ENCODE results near the gene SLC46A2. TPM values are rescaled to one million over a fixed set of nuclear protein-coding genes. Genes with fewer than 3 reads are reported as not detected.
A peak's percentile ranks its signal among the peaks of the same experiment; 100 is the strongest.

Gene SLC46A2
- total and polyA plus RNA-seq, 2 donors (not counting 1 experiment from before 2014, with no cell fraction given): 0.18 TPM; not detected in 1

DNA sequence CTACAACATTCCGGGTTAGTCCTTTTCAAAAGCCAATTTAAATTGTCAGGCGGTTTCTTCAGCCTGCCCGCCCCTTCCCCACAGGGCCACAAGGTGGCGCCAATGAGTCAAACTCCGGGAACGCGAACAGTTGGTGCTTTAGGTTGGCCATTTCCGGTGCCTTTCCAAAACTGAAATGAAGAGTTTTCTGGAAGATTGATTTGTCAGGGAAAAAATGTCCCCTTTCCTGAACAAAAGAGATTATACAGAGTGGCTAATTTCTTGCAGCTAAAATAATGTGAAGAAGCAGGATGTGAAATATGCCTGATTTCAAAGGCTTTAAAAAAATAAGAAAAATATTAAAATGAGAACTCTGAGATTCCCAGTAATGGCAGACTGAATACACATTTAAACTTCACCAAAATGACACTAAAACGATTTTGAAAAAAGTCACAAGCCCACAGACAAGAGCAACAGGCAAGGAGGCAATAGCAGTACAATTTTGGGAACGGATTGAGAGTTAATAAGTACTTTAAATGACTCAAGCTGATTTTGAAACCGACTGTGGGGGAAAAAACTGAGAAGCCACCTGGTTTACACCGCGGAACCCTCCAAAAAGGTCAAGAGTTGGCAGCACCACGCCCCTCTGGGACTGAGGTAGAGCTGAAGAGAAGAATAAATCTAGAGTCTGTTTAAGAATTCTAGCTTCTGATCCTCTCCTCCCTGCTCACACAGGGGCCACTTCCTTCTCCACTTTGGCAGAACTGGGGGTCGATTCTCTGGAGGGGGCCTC, 45.7 kb downstream of the SLC46A2 start:
- ATAC-seq (ENCODE audit: low read depth): peak; percentile 63
- Mint-ChIP-seq H3K4me1 (peaks cover 14% of the 10 kb centered on the region), H3K9me3 (ENCODE audit: insufficient read depth) (no peaks in the 10 kb centered on the region), H3K27ac (no peak overlapping the region), H3K4me3 (no peak overlapping the region), H3K27me3 (no peaks in the 10 kb centered on the region)
- 20% methylated on average over 8 of the region's 15 CpGs for WGBS (ENCODE audit: insufficient coverage)
- H3K4me1 ChIP-seq (ENCODE audit: control insufficient read depth in 2 of 2, insufficient read depth in 2 of 2, low read length in 2 of 2): peaks cover 7 to 8% of the 10 kb centered on the region in 2 donors
- intact Hi-C loops (cut with micrococcal nuclease): loop anchor here (1.0 to 10.0 kb wide), 2 partner anchors 58 to 810 kb away; no protein-coding TSS in a partner anchor
- no peak for TF ChIP-seq EZH2 (IDR thresholded peaks at IDR 0.05; ENCODE audit: borderline replicate concordance, insufficient read depth, low read depth, low read length, poor library complexity, severe bottlenecking)
- TF ChIP-seq, protein P1, sequence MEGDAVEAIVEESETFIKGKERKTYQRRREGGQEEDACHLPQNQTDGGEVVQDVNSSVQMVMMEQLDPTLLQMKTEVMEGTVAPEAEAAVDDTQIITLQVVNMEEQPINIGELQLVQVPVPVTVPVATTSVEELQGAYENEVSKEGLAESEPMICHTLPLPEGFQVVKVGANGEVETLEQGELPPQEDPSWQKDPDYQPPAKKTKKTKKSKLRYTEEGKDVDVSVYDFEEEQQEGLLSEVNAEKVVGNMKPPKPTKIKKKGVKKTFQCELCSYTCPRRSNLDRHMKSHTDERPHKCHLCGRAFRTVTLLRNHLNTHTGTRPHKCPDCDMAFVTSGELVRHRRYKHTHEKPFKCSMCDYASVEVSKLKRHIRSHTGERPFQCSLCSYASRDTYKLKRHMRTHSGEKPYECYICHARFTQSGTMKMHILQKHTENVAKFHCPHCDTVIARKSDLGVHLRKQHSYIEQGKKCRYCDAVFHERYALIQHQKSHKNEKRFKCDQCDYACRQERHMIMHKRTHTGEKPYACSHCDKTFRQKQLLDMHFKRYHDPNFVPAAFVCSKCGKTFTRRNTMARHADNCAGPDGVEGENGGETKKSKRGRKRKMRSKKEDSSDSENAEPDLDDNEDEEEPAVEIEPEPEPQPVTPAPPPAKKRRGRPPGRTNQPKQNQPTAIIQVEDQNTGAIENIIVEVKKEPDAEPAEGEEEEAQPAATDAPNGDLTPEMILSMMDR (IDR thresholded peaks at IDR 0.05): peak; percentile 100
- peak overlapping the region; percentile 10 for H2AFZ ChIP-seq (ENCODE audit: insufficient read depth, low read depth, low read length, poor library complexity, severe bottlenecking)
- peak overlapping the region; percentile 9 for H3K9ac ChIP-seq (ENCODE audit: low read length)
- ChIA-PET POLR2A (no interaction called here), CTCF (interaction anchor here (0.5 to 2.8 kb wide), 14 partner anchors 9 to 813 kb away, joined by 3 to 62 read pairs (median 4); no protein-coding TSS in a partner anchor)
- H4K20me1 ChIP-seq (ENCODE audit: control insufficient read depth, insufficient read depth, low read length, poor library complexity, severe bottlenecking): no peaks in the 10 kb centered on the region
- DNase-seq: peak; percentile 76
- no peak overlapping the region for H3K27ac ChIP-seq (ENCODE audit: low read length in 2 of 2)
- H3K4me3 ChIP-seq (ENCODE audit: control extremely low read depth in 1 of 5, extremely low read depth in 1 of 5, insufficient read depth in 1 of 5, low read depth in 2 of 5, low read length in 4 of 5): no peak overlapping the region
- no peaks in the 10 kb centered on the region for H3K36me3 ChIP-seq (replicated peaks in 1 of 2; ENCODE audit: control extremely low read depth in 1 of 2, control insufficient read depth in 1 of 2, extremely low read depth in 1 of 2, insufficient read depth in 2 of 2, low read length in 1 of 2)
- H3K9me3 ChIP-seq (ENCODE audit: control extremely low read depth in 1 of 3, control insufficient read depth in 2 of 3, insufficient read depth in 1 of 3, low read length in 2 of 3): no peaks in the 10 kb centered on the region
- H3K4me2 ChIP-seq (replicated peaks; ENCODE audit: low read depth, low read length, poor library complexity, severe bottlenecking): peak overlapping the region; percentile 50
- H3K27me3 ChIP-seq (replicated peaks in 1 of 4; ENCODE audit: control extremely low read depth in 1 of 4, control insufficient read depth in 3 of 4, insufficient read depth in 4 of 4, low read length in 3 of 4): no peaks in the 10 kb centered on the region
- H3K79me2 ChIP-seq (ENCODE audit: control insufficient read depth, insufficient read depth, low read length): no peaks in the 10 kb centered on the region

DNA sequence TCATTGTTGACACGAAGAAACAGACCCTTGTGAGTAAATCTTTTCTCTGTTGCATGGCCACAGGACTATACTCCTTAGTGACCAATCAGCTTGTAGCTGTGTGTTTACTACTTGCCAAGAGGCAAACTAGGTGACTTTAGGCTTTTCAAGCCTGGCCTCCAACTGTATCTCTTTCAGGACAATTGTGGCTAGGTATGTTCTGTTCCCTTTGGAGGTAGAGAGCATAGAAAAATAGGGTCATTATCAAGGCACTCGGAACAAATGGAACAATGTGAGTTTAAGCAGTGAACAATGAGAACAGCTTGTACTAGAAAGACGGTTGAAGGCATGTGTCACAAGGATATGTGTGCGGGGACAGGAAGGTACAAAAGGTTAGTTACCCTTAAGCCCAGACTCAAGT, 48.1 kb downstream of the SLC46A2 start:
- Mint-ChIP-seq H3K27ac (no peak overlapping the region), H3K4me3 (no peak overlapping the region), H3K4me1 (peaks cover 25% of the 10 kb centered on the region), H3K9me3 (ENCODE audit: insufficient read depth) (no peaks in the 10 kb centered on the region), H3K27me3 (no peaks in the 10 kb centered on the region)
- DNase-seq (no peak), ATAC-seq (ENCODE audit: low read depth) (no peak)
- H3K4me3 ChIP-seq (ENCODE audit: control extremely low read depth in 1 of 5, extremely low read depth in 1 of 5, insufficient read depth in 1 of 5, low read depth in 2 of 5, low read length in 4 of 5): no peak overlapping the region
- no peak overlapping the region for H3K27ac ChIP-seq (ENCODE audit: low read length in 2 of 2)
- H3K79me2 ChIP-seq (ENCODE audit: control insufficient read depth, insufficient read depth, low read length): no peaks in the 10 kb centered on the region
- no peak overlapping the region for H3K9ac ChIP-seq (ENCODE audit: low read length)
- ChIA-PET CTCF (interaction anchor here (0.7 to 4.7 kb wide), 9 partner anchors 10 to 138 kb away, joined by 3 to 47 read pairs (median 3); no protein-coding TSS in a partner anchor), POLR2A (no interaction called here)
- no peaks in the 10 kb centered on the region for H3K9me3 ChIP-seq (ENCODE audit: control extremely low read depth in 1 of 3, control insufficient read depth in 2 of 3, insufficient read depth in 1 of 3, low read length in 2 of 3)
- TF ChIP-seq, protein P1 (IDR thresholded peaks at IDR 0.05): no peak
- no peak for TF ChIP-seq EZH2 (IDR thresholded peaks at IDR 0.05; ENCODE audit: borderline replicate concordance, insufficient read depth, low read depth, low read length, poor library complexity, severe bottlenecking)
- WGBS (ENCODE audit: insufficient coverage): 92% methylated on average over 2 of the region's 4 CpGs
- H4K20me1 ChIP-seq (ENCODE audit: control insufficient read depth, insufficient read depth, low read length, poor library complexity, severe bottlenecking): no peaks in the 10 kb centered on the region
- intact Hi-C loops (cut with micrococcal nuclease): loop anchor here (10.0 kb wide), 1 partner anchor 812 kb away; no protein-coding TSS in a partner anchor
- H3K27me3 ChIP-seq (replicated peaks in 1 of 4; ENCODE audit: control extremely low read depth in 1 of 4, control insufficient read depth in 3 of 4, insufficient read depth in 4 of 4, low read length in 3 of 4): no peaks in the 10 kb centered on the region
- no peak overlapping the region for H2AFZ ChIP-seq (ENCODE audit: insufficient read depth, low read depth, low read length, poor library complexity, severe bottlenecking)
- peaks cover 0 to 4% of the 10 kb centered on the region in 2 experiments for H3K36me3 ChIP-seq (replicated peaks in 1 of 2; ENCODE audit: control extremely low read depth in 1 of 2, control insufficient read depth in 1 of 2, extremely low read depth in 1 of 2, insufficient read depth in 2 of 2, low read length in 1 of 2)
- H3K4me1 ChIP-seq (ENCODE audit: control insufficient read depth in 2 of 2, insufficient read depth in 2 of 2, low read length in 2 of 2): peaks cover 7 to 8% of the 10 kb centered on the region in 2 donors
- H3K4me2 ChIP-seq (replicated peaks; ENCODE audit: low read depth, low read length, poor library complexity, severe bottlenecking): no peak overlapping the region
